Vagina (tissue), 2 donors: Measurements from ENCODE around the gene RUNDC1.
"Not testable (repeated sequence)": the region's sequence is repeated elsewhere in the genome, so short reads cannot be mapped to it uniquely, and the experiment has no call there.

Experiments used
- CTCF ChIP-seq, 3 experiments: fragments of 450-650 bp in 2 of 3; fragments of 200-600 bp in 1 of 3; sonication (generic) in 1 of 3; IDR thresholded peaks; one replicate each; pipeline ENCODE4 v1.5.1; 2017 to 2019; ENCODE audit warnings: antibody characterized with exemption in 3 of 3, mild to moderate bottlenecking in 2 of 3, moderate library complexity in 2 of 3
- POLR2AphosphoS5 ChIP-seq, 2 donors: sonication (generic); formaldehyde crosslinking; IDR thresholded peaks; one replicate each; pipeline ENCODE4 v1.9.0; 2017; ENCODE audit warnings: antibody characterized with exemption in 2 of 2, mild to moderate bottlenecking in 2 of 2, low read depth in 1 of 2; ENCODE audit not compliant: insufficient read depth in 1 of 2

- not testable (repeated sequence) for TF ChIP-seq CTCF (IDR thresholded peaks at IDR 0.05); POLR2AphosphoS5 (IDR thresholded peaks at IDR 0.05; ENCODE audit: insufficient read depth in 1 of 2, low read depth in 1 of 2)
Observed at GRCh38 chr17:43000894-43001293, 20.5 kb downstream of the RUNDC1 start.
